CD4-positive, alpha-beta T cell treated with Interleukin-21 for 1 hour (primary cell): Measurements from ENCODE around the gene KRTAP10-3.
A peak's percentile ranks its signal among the peaks of the same experiment; 100 is the strongest.
"Not testable (repeated sequence)": the region's sequence is repeated elsewhere in the genome, so short reads cannot be mapped to it uniquely, and the experiment has no call there.

Source experiments
- DNase-seq: peaks from one replicate; pipeline ENCODE4 v3.0.0-alpha.2; 2020

Gene KRTAP10-3

DNA sequence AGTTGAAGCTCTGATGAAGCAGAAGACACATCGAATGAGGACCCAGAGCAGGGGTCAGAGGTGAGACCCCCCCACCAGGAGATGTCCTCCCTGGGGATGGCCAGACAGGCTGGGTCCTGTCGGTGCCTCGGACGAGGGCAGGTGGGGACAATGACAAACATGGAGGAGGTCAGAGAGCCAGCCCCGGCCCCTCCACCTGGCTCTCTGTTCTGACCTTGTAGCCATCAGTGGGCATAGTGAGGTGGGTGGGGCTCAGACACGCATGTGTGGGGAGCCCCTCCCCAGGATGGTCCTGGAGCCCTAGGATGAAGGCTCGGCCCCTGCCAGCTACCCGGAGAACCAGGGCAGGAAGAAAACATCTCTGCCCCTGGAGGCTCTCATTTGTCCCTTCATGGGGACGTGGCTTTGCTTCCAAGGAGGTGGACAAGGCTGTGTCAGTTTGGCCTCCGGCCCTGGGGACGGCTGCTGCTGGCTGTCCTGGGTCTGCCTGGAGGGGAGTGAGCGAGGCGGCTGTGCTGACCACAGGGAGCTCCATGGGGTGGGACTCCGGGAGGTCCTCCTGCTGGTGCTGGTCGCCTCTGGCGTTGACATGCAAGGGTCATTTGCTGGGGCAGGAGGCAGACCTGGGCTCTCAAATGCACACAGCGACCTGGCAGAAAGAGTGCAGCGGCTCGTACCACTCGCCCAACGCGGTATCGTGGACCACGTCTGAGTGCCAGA, 31.2 kb upstream of the KRTAP10-3 start:
- DNase-seq: no peak

DNA sequence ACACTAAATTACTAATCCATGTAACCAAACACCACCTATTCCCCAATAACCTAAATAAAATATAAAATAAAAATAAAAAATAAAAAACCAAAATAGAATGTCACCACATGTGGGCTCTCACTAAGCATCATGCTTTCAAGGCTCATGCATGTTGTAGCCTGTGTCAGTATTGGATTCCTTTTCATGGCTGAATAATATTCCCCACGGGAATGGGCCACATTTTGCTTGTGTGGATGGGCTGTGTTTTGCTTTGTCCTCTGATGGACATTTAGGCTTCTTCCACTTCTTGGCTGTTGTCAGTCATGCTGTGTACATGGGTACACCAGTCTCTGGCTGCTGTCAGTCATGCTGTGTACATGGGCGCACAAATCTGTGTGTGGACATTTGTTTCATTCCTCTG, 30.5 kb upstream of the KRTAP10-3 start:
- DNase-seq: no peak

DNA sequence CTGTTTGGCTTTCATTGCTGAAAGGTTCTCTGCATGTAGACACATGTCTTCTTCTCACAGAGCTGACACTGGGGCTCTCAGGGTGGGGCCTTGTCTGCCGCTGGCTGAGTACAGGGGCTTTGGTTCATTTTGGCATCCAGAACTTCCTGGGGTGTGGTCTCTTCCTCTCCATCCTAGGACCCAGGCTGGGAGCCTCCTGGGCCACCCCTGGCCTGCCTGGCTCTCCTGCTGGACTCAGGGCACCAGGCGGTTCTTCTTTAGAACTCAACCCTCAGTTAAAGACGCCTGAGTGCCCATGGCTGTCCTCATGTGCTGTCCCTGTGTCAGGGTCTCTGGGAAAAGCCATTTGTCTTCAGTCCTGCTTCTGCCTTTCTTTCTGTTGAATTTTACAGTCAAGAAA, 27.3 kb upstream of the KRTAP10-3 start:
- no peak for DNase-seq

DNA sequence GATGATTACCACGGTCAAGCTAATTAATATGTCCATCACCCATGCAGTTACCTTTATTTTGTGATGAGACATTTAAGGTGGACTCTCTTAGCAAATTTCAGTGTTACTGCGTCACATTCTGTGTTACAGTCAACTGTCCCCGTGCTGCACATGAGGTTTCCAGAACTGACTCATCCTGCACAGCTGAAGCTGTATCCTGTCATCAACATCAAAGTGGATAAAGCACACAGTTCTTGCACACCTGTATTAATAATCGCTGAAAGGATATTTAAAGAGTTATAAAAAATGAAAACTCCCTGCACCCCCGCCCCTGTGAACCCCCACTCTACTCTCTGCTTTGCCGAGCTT, 25.2 kb upstream of the KRTAP10-3 start:
- peak; percentile 24 for DNase-seq

DNA sequence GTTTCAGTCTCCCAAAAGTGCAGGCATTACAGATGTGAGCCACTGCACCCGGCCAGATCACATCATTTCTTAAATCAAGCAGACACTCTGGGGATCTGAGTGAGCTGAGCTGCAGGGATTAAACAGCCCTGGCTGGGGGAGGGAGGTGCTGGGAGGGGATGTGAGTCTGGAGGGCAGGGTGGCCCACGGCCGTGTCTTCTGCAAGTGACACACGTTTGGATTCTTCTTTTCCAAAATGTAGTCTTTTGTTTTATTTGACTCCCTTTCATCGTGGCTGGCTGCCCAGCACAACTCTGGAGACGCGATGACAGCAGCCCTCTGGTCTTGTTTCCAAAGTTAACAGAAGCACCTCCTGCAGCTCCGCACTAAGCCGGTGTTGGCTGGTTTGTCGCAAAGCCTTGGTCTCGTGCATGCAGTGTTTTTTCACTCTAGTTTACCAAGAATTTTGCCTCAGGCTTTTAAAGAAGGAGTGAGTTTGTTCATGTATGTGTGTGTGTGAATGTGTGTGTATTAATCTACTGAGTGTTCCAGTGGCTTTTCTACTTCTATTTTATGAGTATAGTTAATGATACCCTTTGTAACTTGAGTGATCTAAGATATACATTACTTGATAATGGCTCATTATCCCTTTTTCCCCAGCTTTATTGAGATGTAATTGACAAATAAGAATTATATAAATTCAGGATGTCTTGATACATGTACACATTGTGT, 24.6 kb upstream of the KRTAP10-3 start:
- no peak for DNase-seq

DNA sequence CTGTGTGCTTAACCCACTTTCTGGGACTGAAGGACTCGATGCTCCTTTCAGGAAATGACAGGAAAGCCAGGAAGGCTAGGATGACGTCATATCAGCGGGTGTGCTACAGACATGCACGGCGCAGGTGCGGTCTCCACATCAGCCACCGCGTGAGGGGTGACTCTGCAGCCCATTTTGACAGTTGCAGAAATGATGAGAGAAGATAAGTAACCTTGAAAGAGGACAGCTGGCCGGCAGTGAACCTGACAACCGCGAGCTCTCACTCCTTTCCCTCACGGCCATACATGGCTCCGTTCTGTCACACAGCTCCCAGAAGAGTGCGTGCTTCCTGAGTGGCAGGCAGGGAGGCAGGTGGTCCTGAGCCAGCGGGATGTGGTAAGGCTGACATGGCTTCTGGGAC, 23.5 kb upstream of the KRTAP10-3 start:
- DNase-seq: no peak

DNA sequence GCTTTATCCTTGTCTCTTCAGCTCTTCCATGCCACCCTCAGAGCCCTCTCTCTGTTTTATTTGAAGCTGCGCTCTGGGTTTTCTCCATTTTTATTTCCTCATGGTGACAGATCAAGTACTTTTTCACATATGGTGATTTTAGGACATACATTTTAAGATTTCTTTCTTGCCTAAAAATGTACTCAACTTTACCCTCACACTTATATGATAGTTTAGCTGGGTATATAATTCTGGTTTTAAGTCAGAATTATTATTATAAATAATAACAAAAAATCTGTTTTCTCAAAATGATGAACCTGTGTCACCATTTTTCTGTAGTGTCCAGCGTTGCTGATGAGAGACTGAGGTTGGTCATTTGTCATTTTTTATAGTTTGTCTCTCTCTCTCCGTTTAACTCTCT, 22.6 kb upstream of the KRTAP10-3 start:
- no peak for DNase-seq

DNA sequence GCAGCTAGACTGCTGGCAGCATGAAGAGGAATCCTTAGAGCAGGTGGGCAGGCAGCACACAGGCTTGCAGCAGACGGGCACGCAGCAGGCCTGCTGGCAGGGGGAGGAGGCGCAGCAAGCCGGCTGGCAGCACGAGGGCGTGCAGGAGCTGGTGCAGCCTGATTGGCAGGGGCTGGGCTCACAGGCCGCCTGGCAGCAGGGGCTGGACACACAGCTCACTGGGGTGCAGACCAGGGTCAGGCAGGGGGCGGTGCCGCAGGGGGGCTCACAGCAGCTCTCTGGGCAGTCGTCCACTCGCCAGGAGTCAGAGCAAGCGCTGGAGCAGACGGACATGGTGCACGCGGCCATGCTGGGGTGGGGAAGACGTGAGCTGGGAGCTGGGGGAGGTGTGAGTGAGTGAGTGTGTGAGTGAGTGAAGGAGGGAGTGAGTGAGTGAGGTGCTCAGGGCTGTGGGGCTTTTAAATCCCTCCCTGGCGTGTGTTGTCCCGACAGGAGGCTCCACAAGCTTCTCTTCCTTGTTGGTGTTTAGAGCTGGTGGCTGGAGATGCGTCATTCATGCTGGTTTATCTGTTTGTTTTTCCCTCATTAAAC, 21.7 kb upstream of the KRTAP10-3 start, which contains the start of gene KRTAP10-5:
KRTAP10-5 (minus strand) TSS at position 374 of the 591 bp plus-strand sequence; CDS start at position 348, 26 bp downstream.
- DNase-seq: not testable (repeated sequence)

DNA sequence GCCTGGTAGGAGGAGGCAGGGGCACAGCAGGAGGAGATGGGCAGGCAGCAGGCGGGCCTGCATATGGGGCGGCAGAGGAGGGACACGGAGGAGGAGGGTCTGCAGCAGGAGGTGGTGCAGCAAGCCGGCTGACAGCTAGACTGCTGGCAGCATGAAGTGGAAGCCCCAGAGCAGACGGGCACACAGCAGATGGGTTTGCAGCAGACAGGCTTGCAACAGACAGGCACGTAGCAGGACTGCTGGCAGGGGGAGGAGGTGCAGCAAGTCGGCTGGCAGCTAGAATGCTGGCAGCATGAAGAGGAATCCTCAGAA, 21.2 kb upstream of the KRTAP10-3 start:
- no peak for DNase-seq

DNA sequence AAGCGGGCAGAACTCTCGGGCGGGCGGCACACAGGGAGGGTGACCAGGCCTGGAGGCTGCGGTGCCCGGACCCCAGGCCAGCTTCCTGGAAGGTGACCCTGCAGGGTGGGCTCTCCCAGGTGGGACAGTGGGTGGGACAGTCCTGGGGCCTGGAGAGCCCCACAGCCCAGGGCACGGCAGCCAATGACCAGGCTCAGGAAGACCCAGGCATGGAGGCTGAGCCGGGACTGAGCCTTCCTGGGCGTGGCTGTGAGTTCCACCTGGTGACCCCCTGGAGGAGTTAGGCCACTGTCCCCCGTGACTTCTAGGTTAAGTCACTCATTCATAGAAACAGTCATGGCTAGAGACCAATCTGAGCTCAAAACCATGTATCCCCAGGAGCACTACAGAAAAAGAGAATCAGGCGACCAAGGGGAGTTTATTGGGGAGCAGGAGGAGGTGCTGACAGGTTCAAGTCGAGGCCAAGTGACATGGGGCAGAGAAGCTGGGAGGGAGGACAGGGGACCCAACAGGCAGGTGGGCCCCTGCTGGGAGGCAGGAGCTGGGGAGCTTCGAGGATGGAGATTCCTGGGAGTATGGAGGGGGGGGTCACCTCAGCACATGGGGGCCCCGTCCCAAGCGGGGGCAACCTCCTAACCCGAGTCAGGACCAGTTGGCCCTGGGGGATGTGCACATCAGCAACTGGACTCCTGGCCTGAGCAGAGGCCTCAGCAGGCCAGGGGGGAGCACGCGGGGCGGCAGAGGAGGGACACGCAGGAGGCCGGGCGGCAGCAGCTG, 20.6 kb upstream of the KRTAP10-3 start:
- no peak for DNase-seq

DNA sequence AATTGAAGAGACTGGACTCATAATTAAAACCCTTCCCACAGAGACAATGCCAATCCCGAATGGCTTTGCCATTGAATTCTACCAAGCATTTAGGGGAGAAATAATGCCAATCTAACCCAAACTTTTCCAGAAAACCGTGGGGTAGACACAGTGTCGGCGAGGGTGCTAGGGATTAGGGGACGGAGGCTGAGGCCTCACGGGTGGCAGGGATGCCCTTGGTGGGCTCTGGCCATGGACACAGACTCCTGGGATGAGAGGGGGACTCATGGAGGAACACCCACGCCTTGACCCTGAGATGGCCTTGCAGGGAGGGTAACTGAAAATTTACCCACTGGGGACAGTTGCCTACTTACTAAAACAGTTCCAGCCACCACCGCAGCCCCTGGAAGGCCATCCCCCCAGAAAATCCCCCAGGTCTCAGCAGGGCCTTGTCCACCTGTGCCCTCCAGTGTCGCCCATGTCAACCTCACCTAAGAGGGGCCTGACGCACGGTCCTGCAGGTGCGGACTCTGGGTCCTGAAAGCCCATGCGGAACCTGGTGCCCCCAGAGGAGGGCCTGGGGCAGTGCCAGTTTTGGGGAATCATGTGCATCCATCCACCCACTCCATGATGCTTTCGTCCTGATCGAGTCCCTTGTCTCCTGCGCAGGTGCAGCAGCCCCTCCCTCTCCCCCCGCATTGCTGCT, 19.9 kb upstream of the KRTAP10-3 start:
- no peak for DNase-seq

DNA sequence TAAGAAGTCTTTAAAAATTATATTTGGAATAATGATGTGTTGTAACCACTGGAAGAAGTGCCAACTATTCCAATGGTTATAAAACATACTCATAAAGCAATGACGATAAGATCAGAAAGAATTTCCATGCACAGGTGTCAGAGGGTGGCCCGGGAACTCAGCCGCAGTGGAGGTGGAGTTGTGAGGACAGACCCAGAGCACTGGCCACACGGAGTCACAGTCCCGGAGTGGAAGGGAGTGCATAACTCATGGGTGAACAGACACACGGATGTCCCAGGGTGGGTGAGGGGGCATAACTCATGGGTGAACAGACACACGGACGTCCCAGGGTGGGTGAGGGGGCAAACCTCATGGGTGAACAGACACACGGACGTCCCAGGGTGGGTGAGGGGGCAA, 17.4 kb upstream of the KRTAP10-3 start:
- no peak for DNase-seq

DNA sequence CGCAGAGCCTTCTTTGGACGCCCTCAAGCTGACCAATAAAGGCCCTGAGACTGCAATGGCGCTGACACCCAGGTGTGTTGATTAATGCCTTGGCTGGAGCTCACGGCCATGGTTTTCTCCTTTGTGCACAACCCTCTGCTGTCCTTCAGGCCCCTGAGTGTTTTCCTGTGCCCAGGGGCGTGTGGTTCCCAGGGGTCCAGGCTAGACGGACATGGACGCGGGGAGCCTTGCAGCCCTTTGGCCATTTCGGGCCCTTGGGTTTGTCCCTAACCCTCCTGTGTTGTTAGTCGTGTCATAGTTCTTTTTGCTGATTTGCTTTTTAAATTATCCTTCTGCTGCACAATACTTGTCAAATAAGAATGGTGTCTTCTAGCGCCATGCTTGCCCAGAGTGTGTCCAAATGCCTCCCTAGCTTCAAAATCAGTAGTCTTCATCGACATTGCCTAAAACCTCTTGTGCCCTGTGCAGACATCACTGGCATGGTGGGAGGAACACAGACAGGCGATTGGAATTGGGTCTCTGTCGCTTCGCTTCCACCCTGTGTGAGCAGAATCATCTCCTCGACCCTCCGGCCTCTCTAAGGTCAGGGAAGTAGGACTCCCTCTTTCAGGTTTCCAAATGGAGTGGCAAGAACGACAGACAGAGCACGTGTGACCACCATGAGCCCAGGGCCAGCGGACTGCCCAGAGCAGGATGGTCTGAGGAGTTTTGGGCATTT, 16.9 kb upstream of the KRTAP10-3 start:
- DNase-seq: no peak

DNA sequence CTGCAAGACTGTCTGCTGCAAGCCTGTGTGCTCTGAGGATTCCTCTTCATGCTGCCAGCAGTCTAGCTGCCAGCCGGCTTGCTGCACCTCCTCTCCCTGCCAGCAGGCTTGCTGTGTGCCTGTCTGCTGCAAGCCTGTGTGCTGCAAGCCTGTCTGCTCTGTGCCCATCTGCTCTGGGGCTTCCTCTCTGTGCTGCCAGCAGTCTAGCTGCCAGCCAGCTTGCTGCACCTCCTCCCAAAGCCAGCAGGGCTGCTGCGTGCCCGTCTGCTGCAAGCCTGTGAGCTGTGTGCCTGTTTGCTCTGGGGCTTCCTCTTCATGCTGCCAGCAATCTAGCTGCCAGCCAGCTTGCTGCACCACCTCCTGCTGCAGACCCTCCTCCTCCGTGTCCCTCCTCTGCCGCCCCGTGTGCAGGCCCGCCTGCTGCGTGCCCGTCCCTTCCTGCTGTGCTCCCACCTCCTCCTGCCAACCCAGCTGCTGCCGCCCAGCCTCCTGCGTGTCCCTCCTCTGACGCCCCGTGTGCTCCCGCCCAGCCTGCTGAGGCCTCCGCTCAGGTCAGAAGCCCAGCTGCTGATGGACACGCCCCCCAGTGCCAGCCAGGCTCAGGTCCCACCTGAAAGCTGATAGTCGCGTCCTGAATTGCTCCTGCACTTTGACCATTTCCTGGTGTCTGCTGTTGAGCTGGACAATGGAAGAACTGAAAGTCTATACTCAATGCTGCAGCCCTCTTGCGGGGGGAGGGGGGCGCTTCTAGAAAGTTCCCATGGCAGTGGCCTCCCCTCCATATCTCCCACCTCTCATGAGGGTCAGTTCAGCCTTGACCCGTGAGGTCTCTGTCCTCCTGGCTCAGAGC, 16.1 kb upstream of the KRTAP10-3 start:
- DNase-seq: no peak

DNA sequence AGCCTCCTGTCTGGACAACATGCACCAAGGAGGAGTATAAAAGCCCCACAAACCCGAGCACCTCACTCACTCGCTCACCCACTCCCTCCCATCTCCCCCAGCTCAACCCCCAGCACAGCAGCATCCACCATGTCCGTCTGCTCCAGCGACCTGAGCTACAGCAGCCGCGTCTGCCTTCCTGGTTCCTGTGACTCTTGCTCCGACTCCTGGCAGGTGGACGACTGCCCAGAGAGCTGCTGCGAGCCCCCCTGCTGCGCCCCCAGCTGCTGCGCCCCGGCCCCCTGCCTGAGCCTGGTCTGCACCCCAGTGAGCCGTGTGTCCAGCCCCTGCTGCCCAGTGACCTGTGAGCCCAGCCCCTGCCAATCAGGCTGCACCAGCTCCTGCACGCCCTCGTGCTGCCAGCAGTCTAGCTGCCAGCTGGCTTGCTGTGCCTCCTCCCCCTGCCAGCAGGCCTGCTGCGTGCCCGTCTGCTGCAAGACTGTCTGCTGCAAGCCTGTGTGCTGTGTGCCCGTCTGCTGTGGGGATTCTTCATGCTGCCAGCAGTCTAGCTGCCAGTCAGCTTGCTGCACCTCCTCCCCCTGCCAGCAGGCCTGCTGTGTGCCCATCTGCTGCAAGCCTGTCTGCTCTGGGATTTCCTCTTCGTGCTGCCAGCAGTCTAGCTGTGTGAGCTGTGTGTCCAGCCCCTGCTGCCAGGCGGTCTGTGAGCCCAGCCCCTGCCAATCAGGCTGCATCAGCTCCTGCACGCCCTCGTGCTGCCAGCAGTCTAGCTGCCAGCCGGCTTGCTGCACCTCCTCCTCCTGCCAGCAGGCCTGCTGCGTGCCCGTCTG, 15.2 kb upstream of the KRTAP10-3 start, which contains the start of gene KRTAP10-4:
KRTAP10-4 (plus strand) TSS at position 100 of the 827 bp plus-strand sequence; CDS start at position 130, 30 bp downstream.
- not testable (repeated sequence) for DNase-seq

DNA sequence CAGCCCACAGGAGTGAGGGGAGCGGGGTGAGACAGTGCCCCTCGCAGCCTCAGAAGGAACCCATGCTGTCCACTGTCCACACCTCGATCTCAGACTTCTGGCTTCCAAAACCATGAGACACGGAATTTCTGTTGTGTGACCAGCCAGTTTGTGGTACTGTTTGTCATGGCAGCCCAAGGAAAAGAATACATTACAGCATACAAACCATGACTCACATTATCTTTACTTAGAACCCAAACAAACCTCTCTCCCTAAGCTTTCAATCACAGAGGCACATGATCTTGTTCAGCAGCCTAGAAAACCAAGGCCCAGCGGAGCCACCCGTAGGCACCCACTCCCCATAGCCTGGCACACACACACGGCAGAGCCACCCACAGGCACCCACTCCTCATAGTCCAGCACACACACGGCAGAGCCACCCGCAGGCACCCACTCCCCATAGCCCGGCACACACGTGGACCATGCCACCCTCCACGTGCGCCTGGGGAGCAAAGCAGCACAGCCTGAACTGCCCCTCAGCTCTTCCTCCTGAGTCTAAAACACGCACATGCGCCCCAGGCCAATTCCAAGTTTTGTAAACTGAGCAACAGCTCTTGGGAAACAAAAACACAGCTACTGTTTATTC, 14.5 kb upstream of the KRTAP10-3 start:
- no peak for DNase-seq

DNA sequence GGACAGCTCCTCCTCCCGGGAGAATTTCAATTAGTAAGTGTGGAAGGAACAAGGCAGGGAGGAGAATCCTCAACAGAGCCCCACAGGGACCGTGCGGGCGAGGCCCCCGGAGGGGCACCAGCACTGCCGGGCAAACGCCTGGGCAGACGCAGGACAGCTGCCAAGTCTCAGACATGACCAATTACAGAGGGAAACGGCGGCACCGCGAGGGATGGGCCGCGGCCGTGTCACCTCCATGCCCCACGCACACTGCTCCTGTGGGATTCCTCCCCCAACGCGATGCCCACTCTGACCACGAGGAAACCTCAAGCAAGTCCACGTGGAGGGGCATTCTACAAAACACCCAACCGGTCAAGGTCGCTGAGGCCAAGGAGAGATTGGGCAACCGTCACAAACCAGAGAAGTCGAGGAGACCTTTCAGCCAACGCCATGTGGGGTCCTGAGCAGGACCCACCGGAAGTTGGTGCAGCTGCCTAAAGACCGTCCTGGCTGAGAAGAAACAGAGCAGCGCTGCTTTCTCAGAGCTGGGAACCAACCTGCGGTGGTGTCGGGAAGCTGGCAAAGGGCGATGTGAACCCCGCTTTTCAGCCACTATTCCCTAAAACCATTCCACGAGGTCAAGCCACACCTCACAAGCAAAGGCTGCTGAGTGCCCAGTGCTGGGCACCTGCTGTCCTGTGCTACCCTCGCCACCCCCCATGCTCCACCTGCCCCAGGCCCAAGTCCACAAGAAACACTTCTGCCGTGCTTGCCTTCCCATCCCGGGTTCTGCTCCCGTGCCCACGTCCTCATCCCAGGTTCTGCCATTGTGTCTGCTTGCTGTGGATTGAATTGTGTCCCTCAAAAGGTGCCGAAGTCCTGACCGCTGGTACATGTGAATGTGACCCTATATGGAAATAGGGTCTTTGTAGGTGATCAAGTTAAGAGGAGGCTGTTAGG, 13.5 kb upstream of the KRTAP10-3 start:
- DNase-seq: no peak

DNA sequence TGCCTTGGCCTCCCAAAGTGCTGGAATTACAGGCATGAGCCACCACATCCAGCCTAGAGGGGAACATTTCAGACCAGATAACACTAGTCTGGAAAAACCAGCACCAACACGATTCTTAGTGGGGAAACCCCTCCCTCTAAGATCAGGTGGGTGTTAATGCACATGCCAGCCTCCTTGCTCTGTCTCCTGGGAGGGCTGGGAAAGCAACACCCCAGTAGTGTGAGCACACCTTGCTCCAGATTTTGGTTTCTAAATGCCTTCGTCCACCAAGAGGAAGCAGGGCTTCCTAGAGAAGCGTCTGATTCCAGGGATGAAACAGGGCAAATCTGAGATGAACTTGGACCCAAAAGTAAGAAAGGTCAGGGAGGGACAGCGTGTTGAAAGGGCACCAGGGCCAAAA, 12.7 kb upstream of the KRTAP10-3 start:
- DNase-seq: no peak
